ENCODE results near the gene TYSND1. TPM values are rescaled to one million over a fixed set of nuclear protein-coding genes. Genes with fewer than 3 reads are reported as not detected.
A peak's percentile ranks its signal among the peaks of the same experiment; 100 is the strongest.
"Not testable (repeated sequence)": the region's sequence is repeated elsewhere in the genome, so short reads cannot be mapped to it uniquely, and the experiment has no call there.

TYSND1 gene
- total RNA-seq, 1 donor from 2014 or later: 21.4 TPM

GRCh38 chr10:70163448-70163847 is 16.9 kb upstream of the TYSND1 start:
- no peak for DNase-seq (ENCODE audit: low spot score)

DNA sequence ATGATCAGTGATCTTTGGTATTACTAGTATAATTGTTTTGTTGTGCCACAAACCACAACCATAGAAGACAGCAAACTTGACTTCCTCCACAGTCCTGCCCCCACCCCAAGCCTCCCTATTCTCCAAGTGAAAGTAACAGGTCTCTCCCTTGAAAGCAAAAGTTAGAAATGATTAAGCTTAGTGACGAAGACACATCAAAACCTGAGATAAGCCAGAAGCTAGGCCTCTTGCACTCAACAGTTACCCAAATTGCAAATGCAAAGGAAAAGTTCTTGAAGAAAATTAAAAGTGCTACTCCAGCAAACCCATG is 16.3 kb upstream of the TYSND1 start:
- DNase-seq (ENCODE audit: low spot score): no peak

DNA sequence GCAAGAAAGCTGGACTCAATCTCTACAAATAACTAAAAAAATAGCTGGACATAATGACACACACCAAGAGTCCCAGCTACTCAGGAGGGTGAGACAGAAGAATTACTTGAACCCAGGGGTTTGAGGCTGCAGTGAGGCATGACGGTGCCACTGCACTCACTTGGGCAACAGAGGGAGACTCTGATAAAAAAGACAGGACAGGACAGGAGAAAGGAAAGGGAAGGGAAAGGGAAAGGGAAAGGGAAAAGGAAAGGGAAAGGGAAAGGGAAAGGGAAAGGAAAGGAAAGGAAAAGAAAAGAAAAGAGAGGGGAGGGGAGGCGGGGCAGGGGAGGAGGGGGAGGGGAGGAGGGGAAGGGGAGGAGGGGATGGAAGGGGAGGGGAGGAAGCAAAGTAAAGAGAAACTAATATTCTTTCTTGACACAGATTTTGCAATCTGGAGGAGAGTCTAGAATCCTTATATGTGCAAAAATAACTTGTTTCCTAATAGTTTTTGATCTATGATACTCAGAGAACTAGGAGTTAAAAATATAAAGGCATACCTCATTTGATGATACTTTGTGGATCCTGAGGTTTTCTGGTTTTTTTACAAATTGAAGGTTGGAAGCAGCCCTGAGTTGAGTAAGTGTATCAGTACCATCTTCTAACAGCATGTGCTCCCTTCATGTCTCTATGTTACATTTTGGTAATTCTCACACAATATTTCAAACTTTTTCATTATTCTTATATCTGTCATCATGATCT is 15.8 kb upstream of the TYSND1 start:
- no peak for DNase-seq (ENCODE audit: low spot score)

GRCh38 chr10:70160798-70161197 is 14.3 kb upstream of the TYSND1 start:
- DNase-seq (ENCODE audit: low spot score): no peak

DNA sequence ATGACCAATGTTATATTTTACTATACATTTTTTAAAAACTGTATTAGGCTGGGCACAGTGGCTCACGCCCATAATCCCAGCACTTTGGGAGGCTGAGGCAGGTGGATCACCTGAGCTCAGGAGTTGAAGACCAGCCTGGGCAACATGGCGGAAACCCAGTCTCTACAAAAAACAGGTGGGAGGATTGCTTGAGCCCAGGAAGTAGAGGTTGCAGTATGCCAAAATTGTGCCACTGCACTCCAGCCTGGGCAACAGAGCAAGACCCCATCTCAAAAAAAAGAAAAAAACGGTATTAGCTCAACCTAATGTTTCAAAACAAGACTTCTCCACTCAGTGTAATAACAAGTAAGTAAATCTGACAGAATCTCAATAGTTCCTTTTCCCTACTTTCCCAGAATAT is 12.9 kb upstream of the TYSND1 start:
- not testable (repeated sequence) for DNase-seq (ENCODE audit: low spot score)

DNA sequence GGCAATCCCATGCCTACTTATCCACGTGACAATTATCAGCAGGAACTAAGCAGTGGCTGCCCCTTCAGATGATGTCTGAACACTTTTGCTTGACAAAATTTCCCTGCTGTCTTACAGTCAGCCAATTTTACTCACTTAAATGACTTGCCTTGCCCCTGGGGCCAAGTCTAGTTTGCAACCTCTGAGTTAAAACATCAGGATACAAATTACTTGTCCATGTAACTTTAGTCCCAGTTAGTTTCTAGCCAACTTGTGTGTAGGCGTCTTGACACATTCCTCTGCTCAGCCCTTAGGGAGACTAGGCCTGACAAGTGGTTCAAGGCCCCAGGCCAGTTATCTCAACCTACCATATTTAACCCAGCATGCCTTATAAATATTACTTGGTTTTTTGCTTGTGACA is 11.6 kb upstream of the TYSND1 start:
- DNase-seq (ENCODE audit: low spot score): no peak

GRCh38 chr10:70155255-70155838 is 8.8 kb upstream of the TYSND1 start:
- no peak for DNase-seq (ENCODE audit: low spot score)

GRCh38 chr10:70148516-70148915 is 2.0 kb upstream of the TYSND1 start:
- DNase-seq (ENCODE audit: low spot score): no peak

GRCh38 chr10:70147259-70147625 is 742 bp upstream of the TYSND1 start:
- DNase-seq (ENCODE audit: low spot score): no peak

- DNase-seq (ENCODE audit: low spot score): peak; percentile 48
Measured at GRCh38 chr10:70145666-70146488, 623 bp downstream of the TYSND1 start.

DNA sequence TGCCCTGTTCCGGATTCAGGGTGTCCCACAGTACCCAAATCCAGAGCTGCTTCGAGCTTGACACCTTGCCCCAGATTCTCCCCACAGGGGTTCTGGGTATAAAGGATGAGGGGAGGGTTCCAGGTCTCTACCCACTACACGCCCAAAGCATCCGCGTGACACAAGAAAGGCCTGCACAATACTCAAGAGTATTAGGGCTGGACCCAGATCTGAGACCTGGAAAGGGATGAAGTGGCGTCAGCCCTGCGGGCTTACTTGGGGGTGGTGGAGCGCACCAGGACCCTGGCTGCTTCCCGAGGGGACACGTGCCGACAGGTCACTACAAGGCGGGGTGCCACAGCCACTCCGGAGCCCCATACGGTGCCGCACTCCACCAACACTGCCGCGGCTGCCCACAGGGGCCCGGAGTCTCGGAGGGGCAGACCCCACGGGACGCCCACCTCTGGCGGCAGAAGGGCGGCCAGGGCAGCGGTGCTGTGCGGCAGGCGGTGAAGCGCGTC is 1.3 kb downstream of the TYSND1 start:
- DNase-seq (ENCODE audit: low spot score): no peak

GRCh38 chr10:70144372-70145110 is 2.0 kb downstream of the TYSND1 start:
- DNase-seq (ENCODE audit: low spot score): no peak

DNA sequence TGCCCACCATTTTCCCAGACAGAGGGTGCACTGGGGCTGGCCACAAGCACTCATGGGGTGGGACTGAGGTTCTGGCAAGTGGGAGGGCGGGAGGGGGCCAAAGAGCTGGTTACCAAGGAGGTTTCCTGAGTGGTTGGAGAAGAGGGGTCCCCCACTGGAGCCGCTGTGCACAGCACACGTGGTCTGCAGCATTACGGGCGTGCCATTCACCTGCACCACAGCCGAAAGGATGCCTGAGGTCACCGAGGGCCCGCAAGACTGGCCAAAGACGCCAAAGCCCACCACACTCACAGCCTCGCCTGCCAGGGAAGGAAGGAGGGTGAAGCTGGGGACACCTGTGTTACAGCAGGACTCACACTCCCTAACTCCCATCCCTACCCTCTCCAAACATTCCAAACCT is 3.9 kb downstream of the TYSND1 start:
- no peak for DNase-seq (ENCODE audit: low spot score)

DNA sequence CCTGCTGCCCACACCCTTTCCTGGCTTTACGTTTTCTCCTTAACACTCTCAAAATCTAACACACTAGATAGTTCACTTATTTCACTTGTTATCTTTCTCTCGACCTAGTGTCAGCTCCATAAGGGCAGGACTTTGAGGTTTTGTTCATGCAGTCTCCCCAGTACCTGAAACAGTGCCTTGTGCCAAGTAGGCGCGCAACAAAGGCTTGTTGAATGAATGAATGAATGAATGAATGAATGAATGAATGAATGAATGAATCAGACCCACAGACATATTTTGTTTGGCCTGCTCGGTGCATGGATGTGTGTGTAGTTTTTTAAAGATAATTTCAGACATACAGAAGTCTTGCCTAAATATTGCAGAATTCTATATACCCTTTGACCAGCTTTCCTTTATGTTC is 6.2 kb downstream of the TYSND1 start:
- DNase-seq (ENCODE audit: low spot score): no peak

- no peak for DNase-seq (ENCODE audit: low spot score)
Measured at GRCh38 chr10:70139997-70140250, 6.6 kb downstream of the TYSND1 start.

- DNase-seq (ENCODE audit: low spot score): no peak
Measured at GRCh38 chr10:70139151-70139996, 7.1 kb downstream of the TYSND1 start.

DNA sequence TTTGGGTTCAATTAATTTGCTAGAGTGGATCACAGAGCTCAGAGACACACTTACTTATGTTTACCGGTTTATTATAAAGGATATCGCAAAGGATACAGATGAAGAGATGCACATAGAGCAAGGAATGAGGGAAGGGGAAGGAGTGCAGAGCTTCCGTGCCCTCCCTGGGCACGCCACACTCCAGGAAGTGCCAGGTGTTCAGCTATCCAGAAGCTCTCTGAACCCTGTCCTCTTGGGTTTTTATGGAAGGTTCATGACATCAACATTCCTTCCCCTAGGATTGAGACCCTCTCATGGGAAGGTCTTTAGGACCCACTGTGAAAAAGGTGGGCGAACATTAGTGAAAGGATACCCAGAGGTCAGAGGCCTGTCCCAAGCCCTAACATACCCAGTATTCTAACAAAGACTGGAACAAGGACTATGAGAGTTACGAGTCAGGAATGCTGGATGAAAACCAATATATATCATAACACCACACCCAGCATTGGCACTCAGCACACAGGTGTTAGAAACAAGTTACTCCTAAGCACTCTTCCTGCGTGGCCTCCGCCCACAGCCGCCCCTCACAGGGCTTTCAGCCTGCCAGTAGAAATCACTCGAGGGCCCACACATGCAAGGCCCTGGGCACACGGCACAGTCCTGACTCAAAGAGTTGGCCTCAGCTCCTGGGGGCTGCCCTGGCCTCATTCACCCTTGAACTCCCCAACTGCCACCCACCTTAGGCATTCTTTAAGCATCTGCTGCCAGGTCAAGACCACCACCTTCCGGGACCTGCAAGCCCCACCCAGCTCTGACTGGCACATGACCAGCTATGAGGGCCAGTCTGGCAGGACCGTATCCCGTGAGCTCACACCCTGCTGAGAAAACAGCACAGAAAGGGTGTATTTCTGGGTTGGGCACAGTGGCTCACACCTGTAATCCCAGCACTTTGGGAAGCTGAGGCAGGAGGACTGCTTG is 8.3 kb downstream of the TYSND1 start:
- DNase-seq (ENCODE audit: low spot score): no peak

DNA sequence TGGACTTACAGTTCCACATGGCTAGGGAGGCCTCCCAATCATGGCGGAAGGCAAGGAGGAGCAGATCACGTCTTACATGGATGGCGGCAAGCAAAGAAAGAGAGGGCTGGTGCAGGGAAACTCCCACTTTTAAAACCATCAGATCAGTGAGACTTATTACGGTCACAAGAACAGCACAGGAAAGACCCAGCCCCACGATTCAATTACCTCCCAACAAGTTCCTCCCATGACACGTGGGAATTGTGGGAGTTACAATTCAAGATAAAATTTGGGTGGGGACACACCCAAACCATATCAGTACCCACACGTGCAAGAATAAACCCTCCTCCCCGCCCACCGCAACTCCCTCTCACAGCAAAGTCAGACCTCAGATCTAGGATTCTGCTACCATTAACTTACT is 9.4 kb downstream of the TYSND1 start:
- DNase-seq (ENCODE audit: low spot score): no peak

GRCh38 chr10:70135684-70136083 is 10.8 kb downstream of the TYSND1 start:
- DNase-seq (ENCODE audit: low spot score): no peak

DNA sequence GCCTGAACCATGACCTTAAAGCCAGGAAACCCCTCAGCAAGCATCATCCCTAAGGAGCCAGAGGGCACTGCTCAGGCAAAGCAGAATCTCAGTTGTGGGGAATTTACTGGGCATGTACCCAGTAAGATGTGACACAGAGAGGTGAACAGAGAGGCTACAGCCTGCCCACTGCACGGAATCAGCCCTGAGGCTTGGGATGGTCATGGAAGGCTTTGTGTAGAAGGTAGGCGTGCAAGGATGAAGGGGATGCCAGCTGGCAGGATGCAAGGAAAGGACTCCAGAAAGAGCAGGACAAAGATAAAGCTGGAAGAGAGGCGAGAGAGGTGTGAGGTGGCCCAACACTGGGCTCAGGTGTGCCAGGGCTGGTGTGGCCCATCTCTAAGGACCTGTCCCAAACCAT is 11.5 kb downstream of the TYSND1 start:
- DNase-seq (ENCODE audit: low spot score): no peak
